Activated CD8-positive, alpha-beta memory T cell treated with anti-CD3 and anti-CD28 coated beads, Interleukin-2, amount 50 U/mL, for 1 hour (primary cell): ENCODE measurements around the gene MPIG6B.

ENCODE experiments used
- DNase-seq: peaks from one replicate; pipeline ENCODE4 v3.0.0-alpha.2; 2020; ENCODE audit errors: extremely low read depth

Gene MPIG6B

GRCh38 chr6:31723245-31723979 is at the start of gene MPIG6B:
MPIG6B (plus strand) TSS chr6:31723373; CDS start chr6:31723384, 11 bp downstream.
- DNase-seq: no peak

- no peak for DNase-seq
Observed at GRCh38 chr6:31676322-31676903, 46.8 kb upstream of the MPIG6B start.

- DNase-seq: no peak
Observed at GRCh38 chr6:31676904-31677303, 46.3 kb upstream of the MPIG6B start.

GRCh38 chr6:31677955-31678354 is 45.2 kb upstream of the MPIG6B start:
- no peak for DNase-seq

GRCh38 chr6:31680226-31681134 is 42.7 kb upstream of the MPIG6B start, which contains the start of gene LY6G5C:
LY6G5C (minus strand) TSS chr6:31681067; CDS start chr6:31680373, 694 bp downstream.
- no peak for DNase-seq

GRCh38 chr6:31681135-31681671 is 42.0 kb upstream of the MPIG6B start:
- no peak for DNase-seq

GRCh38 chr6:31683591-31683990 is 39.6 kb upstream of the MPIG6B start:
- DNase-seq: no peak

GRCh38 chr6:31686483-31686882 is 36.7 kb upstream of the MPIG6B start:
- DNase-seq: no peak

- no peak for DNase-seq
Observed at GRCh38 chr6:31687321-31687720, 35.9 kb upstream of the MPIG6B start.

GRCh38 chr6:31687860-31688693 is 35.1 kb upstream of the MPIG6B start:
- DNase-seq: no peak

- DNase-seq: no peak
Observed at GRCh38 chr6:31689249-31690110, 33.7 kb upstream of the MPIG6B start.

GRCh38 chr6:31690231-31691077 is 32.7 kb upstream of the MPIG6B start:
- no peak for DNase-seq

GRCh38 chr6:31691078-31691463 is 32.1 kb upstream of the MPIG6B start:
- DNase-seq: no peak

GRCh38 chr6:31691564-31692108 is 31.5 kb upstream of the MPIG6B start:
- DNase-seq: no peak

- no peak for DNase-seq
Observed at GRCh38 chr6:31692353-31692752, 30.8 kb upstream of the MPIG6B start.

GRCh38 chr6:31692886-31693285 is 30.3 kb upstream of the MPIG6B start:
- no peak for DNase-seq

- no peak for DNase-seq
Observed at GRCh38 chr6:31693535-31693934, 29.6 kb upstream of the MPIG6B start.

GRCh38 chr6:31697555-31697954 is 25.6 kb upstream of the MPIG6B start:
- no peak for DNase-seq
